Gastroesophageal sphincter (tissue), 3 donors: ENCODE measurements around the gene PUS7L.

Experiments
- CTCF ChIP-seq, 4 experiments: fragments of 200-600 bp in 2 of 4; fragments of 450-650 bp in 2 of 4; sonication (generic) in 1 of 4; IDR thresholded peaks; one replicate each; pipeline ENCODE4 v1.5.1; 2017 to 2019; ENCODE audit warnings: antibody characterized with exemption in 4 of 4, mild to moderate bottlenecking in 2 of 4, moderate library complexity in 2 of 4
- POLR2AphosphoS5 ChIP-seq: sonication (generic); formaldehyde crosslinking; IDR thresholded peaks from one replicate; pipeline ENCODE4 v1.6.1; 2017; ENCODE audit warnings: antibody characterized with exemption

- no peak for TF ChIP-seq CTCF (IDR thresholded peaks at IDR 0.05)
- no peak for TF ChIP-seq POLR2AphosphoS5
Measured at GRCh38 chr12:43806737-43807072, 48.1 kb upstream of the PUS7L start.
